GM15510 (cell line): ENCODE results near the gene OR1J4.

Experiments used
- POLR2A ChIP-seq: IDR thresholded peaks from 3 replicates; pipeline ENCODE4 v1.6.1; 2011; ENCODE audit warnings: borderline replicate concordance; ENCODE audit not compliant: insufficient read length; ENCODE audit errors: extremely low read depth

Gene OR1J4

GRCh38 chr9:122551371-122551770 lies 32.4 kb downstream of the OR1J4 start:
- TF ChIP-seq POLR2A, result no peak

- TF ChIP-seq POLR2A, result no peak
Measured at GRCh38 chr9:122552812-122553211, 33.9 kb downstream of the OR1J4 start, which contains the start of gene OR1N2. OR1N2 (plus strand) TSS chr9:122553112; CDS start chr9:122553212, 100 bp downstream.

GRCh38 chr9:122561446-122561845 lies 42.5 kb downstream of the OR1J4 start:
- no peak for TF ChIP-seq POLR2A

- no peak for TF ChIP-seq POLR2A
Measured at GRCh38 chr9:122562134-122562760, 43.3 kb downstream of the OR1J4 start.

GRCh38 chr9:122567901-122568300 lies 49.0 kb downstream of the OR1J4 start:
- TF ChIP-seq POLR2A, result no peak
